HG02623 (cell line): ENCODE measurements around the gene GGTA1.
"Not testable (repeated sequence)": the region's sequence is repeated elsewhere in the genome, so short reads cannot be mapped to it uniquely, and the experiment has no call there.

Experiments
- ATAC-seq: cut with Tn5 transposase; IDR thresholded peaks from one replicate; pipeline ENCODE4 v1.9.1; 2021; ENCODE audit warnings: moderate library complexity; ENCODE audit not compliant: unreplicated experiment

The GGTA1 gene

DNA sequence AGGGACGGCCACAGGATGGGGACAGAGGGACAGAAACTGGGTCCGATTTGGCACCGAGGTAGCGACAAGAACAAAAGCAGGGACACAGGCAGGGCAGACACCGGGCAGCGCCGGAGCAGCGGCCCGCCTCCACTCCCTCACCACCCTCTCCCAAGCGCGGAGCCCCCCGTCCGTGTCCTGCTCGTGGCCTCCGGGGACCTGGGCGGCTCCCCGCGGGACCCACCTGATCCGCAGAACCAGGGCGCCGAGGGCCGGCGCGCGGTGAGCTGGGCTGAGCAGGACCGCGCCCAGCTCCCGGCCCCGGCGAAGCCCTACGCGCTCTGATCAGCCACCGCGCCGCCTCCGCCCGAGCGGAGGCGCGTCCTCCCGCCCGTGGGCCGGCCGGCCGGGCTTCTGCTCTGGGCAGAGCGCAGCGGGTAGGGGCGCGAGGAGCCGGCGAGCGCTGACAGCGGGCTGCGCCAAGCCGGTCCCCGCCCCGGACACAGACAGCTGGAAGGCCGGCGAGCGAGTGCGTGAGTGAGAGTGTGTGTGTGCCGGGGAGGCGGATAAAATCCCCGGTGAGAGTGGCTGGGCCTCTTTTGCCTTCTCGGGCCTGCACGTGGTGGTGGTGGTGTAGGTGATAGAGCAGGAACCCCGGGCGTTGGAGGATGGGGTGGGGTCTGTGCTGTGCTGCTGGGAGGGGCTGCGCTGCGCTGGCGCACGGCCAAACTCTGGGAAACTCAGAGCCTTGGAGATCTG is at the start of gene GGTA1:
Gene GGTA1, minus strand, starts transcription at position 418 of the 738 bp plus-strand sequence. CDS start 31,922 bp downstream, outside the sequence.
- no peak for ATAC-seq

DNA sequence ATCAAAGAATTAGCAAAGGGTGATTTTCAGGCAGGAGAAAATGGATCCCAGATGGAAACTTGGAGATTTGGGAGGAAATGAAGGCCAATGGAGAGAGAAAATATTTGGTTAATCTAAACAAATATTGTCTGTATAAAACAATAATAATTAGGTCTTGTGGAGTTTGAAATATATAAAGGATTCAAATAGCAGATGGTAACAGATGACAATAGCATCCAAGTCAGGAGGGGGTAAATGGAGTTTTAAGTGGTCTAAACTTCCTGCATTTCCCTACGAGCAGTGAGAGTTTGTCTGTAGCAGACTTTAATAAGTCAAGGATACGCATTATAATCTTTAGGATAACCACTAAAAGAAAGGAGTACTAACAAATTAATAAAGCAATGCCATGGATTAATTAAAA is 49.0 kb upstream of the GGTA1 start:
- ATAC-seq = no peak

DNA sequence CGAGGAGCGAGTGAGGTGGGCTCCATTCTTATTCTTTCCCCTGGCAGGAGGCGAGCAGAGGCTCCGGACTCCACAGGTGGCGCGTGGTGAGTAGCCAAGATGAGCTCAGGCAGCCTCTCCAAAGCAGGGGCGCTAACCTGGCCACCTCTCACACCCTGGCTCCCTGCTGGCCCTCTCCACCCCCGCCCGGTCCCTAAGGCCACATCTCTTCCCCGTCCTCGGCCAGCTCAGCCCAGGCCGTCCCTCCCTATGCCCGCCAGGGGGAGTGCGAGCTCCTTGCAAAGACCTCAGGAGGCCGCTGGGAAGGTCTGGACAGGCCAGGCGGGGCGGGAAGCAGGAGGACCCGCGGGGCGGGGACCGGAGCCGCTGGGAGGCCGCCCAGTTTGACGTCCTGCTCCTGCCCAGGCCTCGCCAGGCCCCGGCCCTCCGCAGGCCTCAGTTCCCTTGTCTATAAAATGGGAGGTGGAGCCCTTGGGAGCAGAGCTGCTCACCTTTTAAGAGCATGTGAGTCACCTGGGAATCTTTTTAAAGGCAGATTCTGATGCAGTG is 46.3 kb upstream of the GGTA1 start:
- peak; percentile 83 for ATAC-seq

DNA sequence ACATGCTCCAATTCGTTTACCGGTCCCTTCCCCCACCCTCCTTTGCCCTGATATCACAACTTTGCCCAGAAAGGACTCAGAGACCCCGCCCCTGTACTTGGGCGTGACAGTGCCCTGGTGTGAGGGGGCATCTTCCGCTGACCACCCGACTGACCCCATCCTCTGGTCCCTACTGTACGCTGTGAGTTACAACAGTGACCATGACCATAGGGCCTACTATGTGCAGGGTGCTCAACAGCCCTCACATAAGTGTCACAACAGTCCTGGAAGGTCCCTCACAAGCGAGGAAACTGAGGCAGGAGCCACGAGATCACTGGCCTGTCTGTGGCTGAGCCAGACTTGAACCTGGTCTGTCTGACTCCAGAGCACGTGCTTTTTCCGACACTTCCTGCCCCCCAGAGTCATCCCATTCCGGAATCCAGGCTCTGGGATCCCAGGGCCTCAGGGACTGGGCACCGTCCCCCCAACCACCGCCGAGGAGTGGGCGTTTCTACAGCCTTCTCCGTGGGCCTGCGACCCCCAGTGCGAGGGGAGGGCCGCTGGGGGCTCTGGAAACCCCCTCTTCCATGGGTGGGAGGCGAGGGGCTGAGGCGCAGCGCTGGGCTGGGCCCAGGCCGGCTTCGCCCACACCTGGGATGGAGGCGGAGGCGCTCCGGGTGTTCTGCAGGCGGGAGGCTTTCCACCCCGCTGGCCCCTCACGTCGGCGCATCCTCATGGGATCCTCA is 45.7 kb upstream of the GGTA1 start:
- no peak for ATAC-seq

DNA sequence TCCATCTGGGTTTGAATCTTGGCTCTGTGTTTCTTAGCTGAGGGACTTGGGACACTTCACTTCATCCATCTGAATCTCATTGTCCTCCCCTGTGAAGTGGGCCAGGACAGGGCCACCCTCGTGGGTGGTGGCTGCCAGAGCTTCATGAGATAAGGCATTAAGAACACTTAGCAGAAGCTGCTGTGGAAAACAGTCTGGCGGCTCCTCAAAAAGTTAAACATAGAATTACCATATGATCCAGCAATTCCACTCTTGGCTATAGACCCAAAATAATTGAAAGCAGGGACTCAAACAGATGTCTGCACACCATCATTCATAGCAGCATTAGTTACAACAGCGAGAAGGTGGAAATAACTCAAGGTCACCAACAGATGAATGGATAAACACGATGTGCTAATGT is 42.4 kb upstream of the GGTA1 start:
- ATAC-seq = no peak

DNA sequence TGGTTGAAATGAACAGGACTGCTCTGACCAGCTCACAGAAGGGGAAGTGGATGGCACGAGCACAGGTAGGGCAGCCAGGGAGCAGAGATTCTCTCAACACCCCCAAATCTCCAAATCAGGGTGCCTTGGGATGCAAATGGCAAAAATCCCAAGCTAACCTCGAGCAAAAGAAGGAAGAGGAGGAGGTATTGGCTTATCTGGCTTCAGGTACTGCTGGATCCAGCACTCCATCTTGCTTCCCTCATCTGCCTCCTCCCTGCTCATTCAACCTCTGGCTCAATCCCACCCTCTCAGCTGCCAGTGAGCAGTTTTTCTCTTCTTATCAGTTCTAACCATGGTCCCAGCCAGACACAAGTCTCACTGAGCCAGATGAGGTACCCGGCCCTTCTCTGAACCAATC is 41.6 kb upstream of the GGTA1 start:
- ATAC-seq = no peak

DNA sequence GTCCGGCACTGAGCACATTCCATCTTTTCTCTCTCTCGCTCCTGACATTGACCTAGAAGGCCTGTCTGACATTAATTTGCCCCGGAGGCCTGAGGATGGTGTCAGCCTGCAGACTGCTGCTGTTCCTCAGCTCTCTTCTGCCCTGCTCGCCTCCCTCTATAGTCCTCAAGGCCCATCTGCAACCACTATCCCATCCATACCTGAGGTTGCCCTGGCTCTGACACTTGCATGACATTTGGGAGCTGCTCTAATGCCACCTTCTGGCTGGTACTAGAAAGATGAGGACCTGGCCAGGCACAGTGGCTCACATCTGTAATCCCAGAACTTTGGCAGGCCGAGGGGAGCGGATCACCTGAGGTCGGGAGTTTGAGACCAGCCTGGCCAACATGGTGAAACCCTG is 38.6 kb upstream of the GGTA1 start:
- ATAC-seq = no peak

DNA sequence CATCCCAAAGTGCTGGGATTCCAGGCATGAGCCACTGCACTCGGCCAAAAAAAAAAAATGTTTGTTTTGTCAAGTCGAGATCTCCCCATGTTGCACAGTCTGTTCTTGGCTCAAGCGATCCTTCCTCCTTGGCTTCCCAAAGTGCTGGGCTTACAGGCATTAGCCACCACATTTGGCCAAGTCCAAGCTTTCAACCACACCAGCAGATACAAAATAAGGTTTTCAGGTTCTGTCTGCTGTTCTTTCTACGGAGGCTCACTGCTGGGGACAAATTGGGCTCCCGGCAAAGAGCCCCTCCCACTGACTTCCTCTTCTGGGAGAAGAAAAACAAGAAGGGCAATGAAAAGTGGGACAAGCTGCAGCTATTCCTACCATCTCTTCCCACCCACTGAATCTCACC is 37.6 kb upstream of the GGTA1 start:
- ATAC-seq = no peak

DNA sequence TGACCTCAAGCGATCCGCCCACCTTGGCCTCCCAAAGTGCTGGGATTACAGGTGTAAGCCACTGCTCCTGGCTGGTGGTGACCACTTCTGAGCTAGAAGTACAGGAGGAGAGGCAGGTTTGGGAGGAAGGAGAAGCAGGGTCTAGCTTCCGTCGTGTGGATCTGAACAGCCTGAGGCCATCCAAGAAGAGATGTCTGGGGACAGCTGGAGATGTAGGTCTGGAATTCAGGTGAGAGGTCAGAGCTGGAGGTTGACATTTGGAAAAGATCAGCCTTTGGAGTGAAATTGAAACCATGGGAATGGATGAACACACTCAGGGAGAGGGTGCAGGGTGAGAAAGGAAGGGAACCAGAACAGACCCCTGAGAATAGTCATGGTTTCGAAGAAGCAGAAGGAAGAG is 33.2 kb upstream of the GGTA1 start:
- ATAC-seq = no peak

DNA sequence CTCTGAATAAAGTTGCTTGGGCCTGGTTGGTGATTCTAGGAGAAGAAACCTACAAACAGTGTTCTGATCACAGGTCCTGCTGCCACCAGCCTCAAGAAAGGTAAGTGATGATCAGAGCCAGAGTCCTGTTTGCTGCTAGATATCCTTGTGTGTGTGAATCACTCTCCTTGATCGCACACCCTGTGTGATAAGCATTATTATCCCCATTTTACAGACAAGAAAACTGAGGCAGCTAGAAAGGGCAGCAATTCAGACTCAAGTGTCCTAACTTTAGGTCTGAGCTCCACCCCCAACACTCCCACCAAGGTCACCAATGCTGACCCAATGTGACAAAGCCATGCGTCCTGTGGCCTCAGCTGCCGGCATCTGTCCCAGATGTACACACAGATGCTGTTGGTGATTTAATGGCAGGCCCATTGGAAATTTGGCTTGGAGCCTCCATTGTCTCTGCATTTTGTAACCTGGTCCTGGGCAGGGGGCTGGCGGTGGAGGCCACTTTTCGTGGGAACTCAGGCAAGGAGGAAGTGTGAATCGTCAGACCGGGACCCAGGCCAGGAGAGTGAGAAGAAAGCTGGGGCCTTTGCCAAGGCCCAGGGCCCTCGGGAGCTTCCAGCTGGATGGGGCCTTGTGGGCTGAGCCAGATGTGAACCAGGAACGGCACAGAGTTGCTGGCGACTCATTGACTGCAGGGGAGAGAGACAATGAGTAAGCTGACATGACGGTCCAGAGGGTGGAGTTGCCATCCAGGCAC is 29.8 kb upstream of the GGTA1 start:
- no peak for ATAC-seq

DNA sequence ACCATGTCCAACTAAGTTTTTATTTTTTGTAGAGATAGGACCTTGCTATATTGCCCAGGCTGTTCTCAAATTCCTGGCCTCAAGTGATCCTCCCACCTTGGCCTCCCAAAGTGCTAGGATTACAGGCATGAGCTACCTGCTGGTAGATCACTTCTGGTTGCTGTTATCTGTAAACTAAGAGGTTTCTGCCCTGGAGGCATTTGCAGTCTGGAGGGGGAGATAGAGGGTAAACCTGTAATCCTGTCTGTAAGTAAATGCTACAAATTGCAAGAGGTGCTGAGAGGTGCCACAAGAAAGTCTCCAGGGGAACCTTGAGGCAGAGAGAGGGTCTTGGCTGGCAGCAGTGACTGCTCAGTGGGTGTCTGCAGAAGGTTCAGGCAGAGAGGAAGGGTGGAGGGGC is 29.0 kb upstream of the GGTA1 start:
- no peak for ATAC-seq

DNA sequence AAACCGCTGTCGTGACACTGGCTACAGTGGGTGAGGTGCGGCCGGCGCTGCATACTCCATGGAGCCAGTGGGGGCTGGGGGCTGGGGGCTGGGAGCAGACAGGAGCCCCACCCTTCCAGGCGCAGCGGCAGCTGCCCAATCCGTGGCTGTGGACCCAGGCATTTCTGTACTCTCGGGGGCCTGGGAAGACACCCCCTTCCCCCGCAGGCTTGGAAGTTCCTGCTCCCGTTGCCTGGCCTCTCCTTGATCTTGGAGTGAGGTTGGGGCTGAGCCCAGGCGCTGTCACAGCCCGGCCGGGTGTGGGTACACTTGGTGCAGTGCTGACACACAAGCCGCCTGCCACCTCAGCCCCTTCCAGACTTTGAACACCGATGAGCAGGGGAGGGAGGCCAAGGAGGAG is 27.7 kb upstream of the GGTA1 start:
- no peak for ATAC-seq

DNA sequence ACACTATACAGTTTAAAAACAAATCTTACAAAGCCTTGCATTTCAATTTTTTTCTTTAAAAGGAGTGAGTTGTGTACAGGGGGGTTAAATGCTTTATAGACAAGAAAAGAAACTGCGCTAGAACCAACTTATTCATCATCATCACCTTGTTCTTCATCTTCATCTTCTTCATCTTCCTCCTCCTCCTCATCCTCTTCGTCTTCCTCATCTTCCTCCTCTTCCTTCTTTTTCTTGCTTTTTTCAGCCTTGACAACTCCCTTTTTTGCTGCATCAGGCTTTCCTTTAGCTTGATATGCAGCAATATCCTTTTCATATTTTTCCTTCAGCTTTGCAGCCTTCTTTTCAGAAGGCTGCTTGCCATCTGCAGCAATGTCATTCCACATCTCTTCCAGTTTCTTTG is 20.0 kb upstream of the GGTA1 start:
- not testable (repeated sequence) for ATAC-seq

DNA sequence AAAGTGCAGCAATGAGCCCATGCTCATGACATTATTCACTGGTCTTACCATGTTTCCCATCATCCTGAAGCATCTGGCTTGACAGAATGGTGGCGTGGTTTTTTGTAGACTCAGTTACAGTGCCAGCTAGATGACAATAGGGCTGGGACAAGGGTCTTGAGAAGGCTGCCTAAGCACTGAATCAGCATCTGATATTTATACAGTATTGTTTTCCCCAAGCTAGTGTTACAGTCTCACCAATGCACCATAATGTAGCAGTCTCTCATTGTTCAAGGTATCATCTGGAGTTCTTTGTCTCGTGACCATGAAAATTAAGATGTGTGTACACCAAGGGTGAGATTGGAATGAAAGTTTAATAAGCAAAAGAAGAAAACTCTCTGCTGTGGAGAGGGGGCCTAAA is 19.0 kb upstream of the GGTA1 start:
- ATAC-seq = no peak

DNA sequence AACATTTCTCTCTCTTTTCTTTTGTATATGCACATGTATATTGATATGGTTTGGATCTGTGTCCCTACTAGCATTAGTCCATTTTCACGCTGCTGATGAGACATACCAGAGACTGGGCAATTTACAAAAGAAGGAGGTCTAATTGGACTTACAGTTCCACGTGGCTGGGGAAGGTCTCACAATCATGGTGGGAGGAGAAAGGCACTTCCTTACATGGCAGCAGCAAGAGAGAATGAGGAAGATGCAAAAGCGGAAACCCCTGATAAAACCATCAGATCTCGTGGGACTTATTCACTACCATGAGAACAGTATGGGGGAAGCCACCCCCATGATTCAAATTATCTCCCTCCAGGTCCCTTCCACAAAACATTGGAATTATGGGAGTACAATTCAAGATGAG is 13.5 kb upstream of the GGTA1 start:
- ATAC-seq = not testable (repeated sequence)

DNA sequence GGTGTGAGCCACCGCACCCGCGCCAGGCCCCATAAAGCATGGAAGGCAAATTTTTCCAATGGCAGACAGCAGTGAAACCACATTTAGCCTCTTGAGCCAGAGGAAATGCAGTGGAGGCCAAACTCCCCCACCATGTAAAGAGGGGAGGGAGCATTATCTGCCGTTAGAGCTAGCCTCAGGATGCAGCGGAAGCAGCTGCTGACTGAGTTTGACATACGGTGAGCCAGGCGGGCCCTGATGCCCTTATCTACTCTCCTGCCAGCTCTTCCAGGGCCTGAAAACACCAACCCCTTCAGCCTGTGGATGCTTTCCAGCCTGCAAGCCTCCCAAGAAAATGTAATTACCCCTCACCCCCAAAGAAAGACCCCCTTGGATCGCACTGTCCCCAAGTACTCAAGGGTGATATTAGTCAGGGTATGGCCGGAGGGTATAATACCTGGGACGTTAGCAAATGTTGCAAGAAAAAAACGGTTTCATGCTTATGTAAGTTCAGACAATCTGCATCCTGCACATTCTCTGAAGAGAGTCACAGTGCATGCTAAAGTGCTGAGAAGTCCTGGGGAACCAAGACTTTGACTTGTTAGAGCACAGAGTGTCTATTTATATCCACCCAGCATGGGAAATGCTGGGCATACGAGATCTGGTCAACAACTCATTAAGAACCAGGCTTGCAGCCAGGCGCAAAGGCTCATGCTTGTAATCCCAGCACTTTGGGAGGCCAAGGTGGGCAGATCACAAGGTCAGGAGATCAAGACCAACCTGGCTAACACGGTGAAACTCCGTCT is 11.3 kb upstream of the GGTA1 start:
- no peak for ATAC-seq

DNA sequence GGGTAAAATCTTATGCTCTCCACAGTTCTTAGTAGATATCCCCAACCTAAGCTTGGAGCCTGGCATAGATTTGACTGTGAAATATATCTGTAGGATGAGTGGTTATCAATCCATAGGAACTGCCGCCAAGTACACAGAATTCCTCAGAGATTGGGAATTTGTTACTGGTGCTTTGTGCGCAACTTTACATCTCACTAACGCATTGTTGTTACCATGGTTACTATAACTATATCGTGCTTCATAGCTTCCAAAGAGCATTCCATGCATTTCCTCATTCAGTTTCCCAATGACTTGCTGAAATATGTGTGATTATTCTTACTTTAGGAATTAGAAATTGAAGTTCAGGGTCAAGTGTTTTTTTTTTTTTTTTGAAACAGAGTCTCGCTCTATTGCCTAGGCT is 9.5 kb upstream of the GGTA1 start:
- no peak for ATAC-seq

DNA sequence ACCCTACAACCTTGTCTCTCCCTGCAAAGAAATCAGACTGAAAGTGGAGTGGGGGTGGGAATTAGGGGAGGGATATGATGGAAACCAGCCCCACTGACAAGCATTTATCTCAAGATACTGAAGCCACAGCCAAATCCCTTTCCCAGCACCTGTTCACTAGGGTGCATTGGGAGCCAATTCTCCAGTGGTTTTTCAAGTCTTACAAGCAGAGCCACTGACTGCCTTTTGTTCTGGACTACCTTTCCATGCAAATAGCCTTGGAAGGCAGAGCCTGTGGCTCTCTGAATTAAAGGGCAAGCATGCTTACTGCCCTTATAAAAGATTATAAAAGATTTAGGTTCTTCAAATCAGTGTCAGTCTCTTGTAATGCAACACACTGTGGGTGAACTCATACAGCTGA is 8.8 kb upstream of the GGTA1 start:
- ATAC-seq = no peak

DNA sequence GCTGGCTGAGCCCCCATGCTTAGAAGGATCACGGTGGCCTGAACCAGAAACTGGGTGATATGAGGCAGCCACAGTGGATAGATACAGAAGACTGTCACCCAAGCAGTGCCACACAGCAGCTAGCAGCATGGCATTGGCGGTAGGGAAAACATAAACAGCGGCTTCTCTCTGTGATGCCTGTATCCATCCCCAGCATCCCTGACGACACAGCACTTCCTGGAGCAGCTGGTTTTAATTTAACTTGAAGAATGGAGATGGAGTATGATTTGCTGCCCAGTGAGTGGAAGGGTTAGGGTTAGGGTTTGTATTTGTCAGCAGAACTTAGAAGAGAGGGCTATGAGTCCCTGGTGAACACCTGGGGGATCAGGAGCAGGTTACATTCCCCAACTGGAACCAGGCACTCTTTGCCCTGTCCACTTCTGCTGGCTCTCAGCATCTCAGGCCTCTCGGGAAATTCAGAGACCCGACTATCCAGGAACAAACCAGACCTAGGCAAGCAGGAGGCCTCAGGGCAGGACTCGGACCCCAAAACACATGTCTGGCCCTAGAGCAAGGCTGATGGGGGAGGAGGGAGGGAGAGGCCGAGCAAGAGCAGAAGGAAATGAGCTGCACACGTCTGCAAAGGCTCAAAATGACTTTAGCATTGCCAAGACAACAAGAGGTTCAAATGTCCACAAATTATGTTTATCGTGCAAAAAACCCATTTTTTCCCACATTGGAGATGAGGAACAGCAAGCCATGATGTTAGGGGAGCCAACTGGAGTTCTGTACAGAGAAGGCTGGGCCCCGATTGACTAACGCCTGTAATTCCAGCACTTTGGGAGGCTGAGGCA is 6.5 kb upstream of the GGTA1 start:
- no peak for ATAC-seq

DNA sequence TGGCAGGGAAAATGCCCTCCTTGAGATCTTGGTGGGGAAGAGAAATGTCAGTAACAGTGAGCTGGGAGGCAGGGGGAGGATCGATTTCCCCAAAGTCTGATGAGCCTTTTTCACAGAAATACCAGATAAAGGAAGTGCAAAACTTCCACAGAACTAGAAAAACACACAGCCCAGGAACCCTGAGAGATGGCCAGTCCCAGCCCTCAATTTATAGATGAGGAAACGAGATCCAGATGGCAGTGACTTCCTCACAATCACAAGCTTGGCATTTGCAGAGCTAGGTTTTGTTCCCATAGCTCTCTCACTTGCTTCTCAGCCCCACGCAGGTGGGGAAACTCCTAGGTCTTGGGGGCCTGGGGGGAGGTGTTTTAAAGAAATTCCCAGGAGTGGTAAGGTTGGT is 3.8 kb upstream of the GGTA1 start:
- ATAC-seq = no peak
